ENCODE data around the gene SPRYD3. TPM values are rescaled to one million over a fixed set of nuclear protein-coding genes. Genes with fewer than 3 reads are reported as not detected.

SPRYD3 gene
- total RNA-seq, 1 donor from 2014 or later: 35.1 TPM

- H3K36me3 Mint-ChIP-seq (ENCODE audit: low read depth): no peaks in the 10 kb centered on the region
- H3K27me3 Mint-ChIP-seq (ENCODE audit: low read depth): peaks cover 29% of the 10 kb centered on the region
- no peak overlapping the region for H3K27ac Mint-ChIP-seq
- peaks cover 6% of the 10 kb centered on the region for H3K4me1 Mint-ChIP-seq (ENCODE audit: low read depth)
- H3K4me3 Mint-ChIP-seq (ENCODE audit: low read depth): no peak overlapping the region
- no peak for DNase-seq (ENCODE audit: low spot score)
- H3K9me3 Mint-ChIP-seq: peaks cover 8% of the 10 kb centered on the region
- intact Hi-C loops (cut with micrococcal nuclease): no loop called here
Measured at GRCh38 chr12:53086361-53086760, 7.2 kb upstream of the SPRYD3 start.

DNA sequence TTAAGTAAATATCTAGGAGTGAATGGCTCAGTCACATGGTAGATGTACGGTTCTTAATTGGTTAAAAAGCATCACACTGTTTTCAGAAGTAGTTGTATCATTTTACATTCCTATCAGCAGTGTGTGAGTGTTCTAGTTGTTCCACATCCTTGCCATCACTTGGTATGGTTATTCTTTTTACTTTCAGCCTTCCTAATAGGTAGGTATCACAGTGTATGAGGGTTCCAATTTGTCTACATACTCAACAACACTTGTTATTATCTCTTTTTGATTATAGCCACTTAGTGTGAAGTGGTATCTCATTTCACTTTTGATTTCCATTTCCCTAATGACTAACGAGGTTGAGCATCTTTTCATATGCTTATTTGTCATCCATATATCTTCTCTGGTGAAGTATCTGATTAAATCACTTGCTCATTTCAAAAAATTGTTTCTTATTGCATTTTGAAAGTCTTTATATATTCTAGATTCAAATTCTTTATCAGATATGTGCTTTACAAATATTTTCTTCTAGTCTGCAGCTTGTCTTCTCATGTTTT, 3.5 kb upstream of the SPRYD3 start:
- no peak for DNase-seq (ENCODE audit: low spot score)
- Mint-ChIP-seq H3K4me1 (ENCODE audit: low read depth) (peaks cover 18% of the 10 kb centered on the region), H3K27me3 (ENCODE audit: low read depth) (peaks cover 14% of the 10 kb centered on the region), H3K4me3 (ENCODE audit: low read depth) (no peak overlapping the region), H3K36me3 (ENCODE audit: low read depth) (no peaks in the 10 kb centered on the region), H3K9me3 (peaks cover 8% of the 10 kb centered on the region), H3K27ac (peak overlapping the region; percentile 38)
- intact Hi-C loops (cut with micrococcal nuclease): no loop called here

DNA sequence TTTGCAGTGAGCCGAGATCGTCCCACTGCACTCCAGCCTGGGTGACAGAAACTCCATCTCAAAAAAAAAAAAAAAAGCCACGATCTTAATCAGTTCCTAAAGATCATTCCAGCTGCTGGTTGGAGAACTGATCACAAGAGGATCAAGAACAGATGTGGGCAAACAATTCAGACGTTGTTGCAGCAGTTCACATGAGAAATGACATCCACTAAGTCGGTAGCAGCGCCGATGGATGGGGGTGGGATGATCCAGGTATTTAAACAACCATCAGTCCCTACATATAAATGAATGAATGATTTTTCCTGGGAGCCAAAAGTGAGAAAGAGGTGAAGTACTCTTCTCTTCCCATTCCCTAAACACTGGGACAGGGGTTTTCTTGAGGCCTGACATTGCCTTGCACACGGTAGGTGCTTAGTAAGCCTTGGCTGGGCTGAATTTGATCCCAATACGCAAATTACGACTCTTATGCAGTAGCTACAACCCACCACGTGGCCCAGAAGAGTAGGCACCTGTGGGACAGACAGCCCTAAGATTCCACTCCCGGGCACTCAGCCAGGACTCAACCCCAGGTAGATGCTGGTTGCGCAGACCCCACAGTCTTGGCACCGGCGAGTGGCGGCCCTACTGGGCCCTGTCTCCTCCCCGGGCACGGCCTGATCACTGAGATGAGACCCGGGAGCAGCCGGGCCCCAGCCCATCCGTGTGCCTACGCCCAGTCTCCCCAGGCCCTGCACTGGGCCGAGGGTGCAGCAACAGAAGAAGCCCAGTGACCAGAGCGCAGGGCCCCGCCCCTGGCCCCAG, 565 bp downstream of the SPRYD3 start:
- DNase-seq (ENCODE audit: low spot score): no peak
- H3K27ac Mint-ChIP-seq: peak overlapping the region; percentile 89
- H3K36me3 Mint-ChIP-seq (ENCODE audit: low read depth): peaks cover 40% of the 10 kb centered on the region
- no peaks in the 10 kb centered on the region for H3K27me3 Mint-ChIP-seq (ENCODE audit: low read depth)
- peaks cover 22% of the 10 kb centered on the region for H3K4me1 Mint-ChIP-seq (ENCODE audit: low read depth)
- H3K9me3 Mint-ChIP-seq: peaks cover 8% of the 10 kb centered on the region
- intact Hi-C loops (cut with micrococcal nuclease): loop anchor here (1.0 to 2.0 kb wide), 3 partner anchors 20 to 32 kb away; no protein-coding TSS in a partner anchor
- H3K4me3 Mint-ChIP-seq (ENCODE audit: low read depth): peak overlapping the region; percentile 89

GRCh38 chr12:53077030-53077429, 2.2 kb downstream of the SPRYD3 start:
- H3K36me3 Mint-ChIP-seq (ENCODE audit: low read depth): peaks cover 48% of the 10 kb centered on the region
- no peak overlapping the region for H3K27ac Mint-ChIP-seq
- peaks cover 19% of the 10 kb centered on the region for H3K4me1 Mint-ChIP-seq (ENCODE audit: low read depth)
- H3K27me3 Mint-ChIP-seq (ENCODE audit: low read depth): no peaks in the 10 kb centered on the region
- no peaks in the 10 kb centered on the region for H3K9me3 Mint-ChIP-seq
- no peak for DNase-seq (ENCODE audit: low spot score)
- intact Hi-C loops (cut with micrococcal nuclease): no loop called here
- H3K4me3 Mint-ChIP-seq (ENCODE audit: low read depth): peak overlapping the region; percentile 89

- peaks cover 52% of the 10 kb centered on the region for H3K36me3 Mint-ChIP-seq (ENCODE audit: low read depth)
Measured at GRCh38 chr12:53076461-53076860, 2.7 kb downstream of the SPRYD3 start.

GRCh38 chr12:53074999-53075370, 4.2 kb downstream of the SPRYD3 start:
- intact Hi-C loops (cut with micrococcal nuclease): no loop called here
- no peak for DNase-seq (ENCODE audit: low spot score)
- H3K4me3 Mint-ChIP-seq (ENCODE audit: low read depth): no peak overlapping the region
- peaks cover 14% of the 10 kb centered on the region for H3K4me1 Mint-ChIP-seq (ENCODE audit: low read depth)
- H3K27ac Mint-ChIP-seq: no peak overlapping the region
- peaks cover 55% of the 10 kb centered on the region for H3K36me3 Mint-ChIP-seq (ENCODE audit: low read depth)
- H3K27me3 Mint-ChIP-seq (ENCODE audit: low read depth): no peaks in the 10 kb centered on the region
- no peaks in the 10 kb centered on the region for H3K9me3 Mint-ChIP-seq

More at GRCh38 chr12:53076461-53076860, 2.7 kb downstream of the SPRYD3 start:
- no peak overlapping the region for H3K4me3 Mint-ChIP-seq (ENCODE audit: low read depth)
- intact Hi-C loops (cut with micrococcal nuclease): no loop called here
- H3K9me3 Mint-ChIP-seq: no peaks in the 10 kb centered on the region
- H3K27me3 Mint-ChIP-seq (ENCODE audit: low read depth): no peaks in the 10 kb centered on the region
- no peak overlapping the region for H3K27ac Mint-ChIP-seq
- DNase-seq (ENCODE audit: low spot score): no peak
- H3K4me1 Mint-ChIP-seq (ENCODE audit: low read depth): peaks cover 19% of the 10 kb centered on the region

- no peaks in the 10 kb centered on the region for H3K9me3 Mint-ChIP-seq
- H3K36me3 Mint-ChIP-seq (ENCODE audit: low read depth): peaks cover 57% of the 10 kb centered on the region
- H3K4me1 Mint-ChIP-seq (ENCODE audit: low read depth): peaks cover 10% of the 10 kb centered on the region
- H3K4me3 Mint-ChIP-seq (ENCODE audit: low read depth): no peak overlapping the region
- H3K27me3 Mint-ChIP-seq (ENCODE audit: low read depth): no peaks in the 10 kb centered on the region
- H3K27ac Mint-ChIP-seq: peak overlapping the region; percentile 6
- no peak for DNase-seq (ENCODE audit: low spot score)
- intact Hi-C loops (cut with micrococcal nuclease): no loop called here
Measured at GRCh38 chr12:53074283-53074998, 4.7 kb downstream of the SPRYD3 start.

DNA sequence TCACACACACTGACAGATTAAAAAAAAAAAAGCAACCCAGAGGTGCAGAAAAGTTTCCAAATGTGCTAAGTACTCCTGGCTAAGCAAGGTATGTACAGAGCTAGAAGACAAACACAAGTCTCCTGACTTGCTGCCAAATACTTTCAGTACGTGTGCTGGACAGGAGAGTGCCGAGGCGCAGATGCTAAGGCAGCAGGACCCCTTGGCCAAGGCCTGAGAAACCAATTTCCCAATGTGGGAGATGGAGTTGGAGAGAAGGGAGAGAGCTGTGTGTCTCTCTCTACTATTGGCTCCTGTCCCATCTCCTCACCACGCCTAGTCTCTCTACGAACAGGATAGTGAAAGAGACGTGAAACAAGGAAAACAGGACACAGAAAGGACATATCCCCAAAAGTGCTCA, 5.3 kb downstream of the SPRYD3 start:
- intact Hi-C loops (cut with micrococcal nuclease): no loop called here
- no peak overlapping the region for H3K27ac Mint-ChIP-seq
- H3K36me3 Mint-ChIP-seq (ENCODE audit: low read depth): peaks cover 58% of the 10 kb centered on the region
- DNase-seq (ENCODE audit: low spot score): no peak
- no peaks in the 10 kb centered on the region for H3K27me3 Mint-ChIP-seq (ENCODE audit: low read depth)
- H3K4me3 Mint-ChIP-seq (ENCODE audit: low read depth): no peak overlapping the region
- no peaks in the 10 kb centered on the region for H3K9me3 Mint-ChIP-seq
- H3K4me1 Mint-ChIP-seq (ENCODE audit: low read depth): peaks cover 10% of the 10 kb centered on the region

DNA sequence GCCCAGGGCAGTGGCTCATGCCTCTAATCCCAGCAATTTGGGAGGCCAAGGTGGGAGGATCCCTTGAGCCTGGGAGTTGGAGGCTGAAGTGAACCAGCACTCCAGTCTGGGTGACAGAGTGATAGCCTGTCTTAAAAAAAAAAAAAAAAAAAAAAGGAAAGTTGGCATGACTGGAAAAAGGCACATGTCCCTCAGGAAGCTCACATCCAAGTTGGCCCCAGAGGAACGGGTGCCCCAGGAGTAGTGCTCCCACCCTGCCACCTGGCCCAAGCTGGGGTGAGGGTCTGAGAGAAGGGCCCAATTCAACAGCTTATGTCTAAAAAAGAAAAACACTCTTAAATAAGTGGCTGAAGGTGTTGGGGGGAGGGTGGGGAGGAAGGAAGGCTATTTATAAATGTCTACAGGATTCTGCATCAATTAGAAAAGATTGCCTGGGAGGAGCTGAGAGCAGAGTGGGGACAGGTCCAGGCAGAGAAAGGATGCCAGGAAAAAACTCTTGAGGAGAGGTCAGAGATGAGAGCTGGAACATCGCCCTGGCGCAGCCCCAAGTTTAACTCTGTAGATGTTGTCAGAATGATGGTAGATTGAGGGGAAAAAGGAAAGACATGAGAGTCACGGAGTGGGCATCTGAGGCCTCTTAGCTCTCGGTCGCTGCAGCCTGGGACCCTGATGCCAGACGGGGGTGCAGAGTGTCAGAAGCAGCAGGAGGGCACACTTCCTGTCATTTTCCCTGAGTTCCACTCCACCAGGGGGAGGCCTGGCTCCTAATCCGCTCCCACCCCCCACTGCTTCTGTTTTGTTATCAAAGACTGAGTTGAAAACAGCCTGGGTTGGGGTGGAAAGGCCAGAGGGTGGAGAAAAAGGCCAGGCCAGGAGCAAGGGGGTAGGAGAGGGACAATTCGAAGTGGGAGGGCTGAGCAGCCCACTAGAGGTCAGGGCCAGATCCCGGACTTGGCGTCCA, 7.3 kb downstream of the SPRYD3 start:
- Mint-ChIP-seq H3K27ac (no peak overlapping the region), H3K4me3 (ENCODE audit: low read depth) (no peak overlapping the region), H3K4me1 (ENCODE audit: low read depth) (peaks cover 2% of the 10 kb centered on the region), H3K36me3 (ENCODE audit: low read depth) (peaks cover 54% of the 10 kb centered on the region), H3K27me3 (ENCODE audit: low read depth) (no peaks in the 10 kb centered on the region), H3K9me3 (no peaks in the 10 kb centered on the region)
- no peak for DNase-seq (ENCODE audit: low spot score)
- intact Hi-C loops (cut with micrococcal nuclease): no loop called here

GRCh38 chr12:53070877-53071492, 8.2 kb downstream of the SPRYD3 start:
- Mint-ChIP-seq H3K27ac (no peak overlapping the region), H3K4me1 (ENCODE audit: low read depth) (peaks cover 6% of the 10 kb centered on the region), H3K36me3 (ENCODE audit: low read depth) (peaks cover 54% of the 10 kb centered on the region), H3K27me3 (ENCODE audit: low read depth) (no peaks in the 10 kb centered on the region), H3K9me3 (no peaks in the 10 kb centered on the region), H3K4me3 (ENCODE audit: low read depth) (no peak overlapping the region)
- intact Hi-C loops (cut with micrococcal nuclease): no loop called here
- no peak for DNase-seq (ENCODE audit: low spot score)

GRCh38 chr12:53069621-53070410, 9.4 kb downstream of the SPRYD3 start:
- H3K27me3 Mint-ChIP-seq (ENCODE audit: low read depth): no peaks in the 10 kb centered on the region
- intact Hi-C loops (cut with micrococcal nuclease): no loop called here
- H3K4me1 Mint-ChIP-seq (ENCODE audit: low read depth): peaks cover 6% of the 10 kb centered on the region
- no peak overlapping the region for H3K4me3 Mint-ChIP-seq (ENCODE audit: low read depth)
- H3K27ac Mint-ChIP-seq: no peak overlapping the region
- no peaks in the 10 kb centered on the region for H3K9me3 Mint-ChIP-seq
- DNase-seq (ENCODE audit: low spot score): no peak
- H3K36me3 Mint-ChIP-seq (ENCODE audit: low read depth): peaks cover 50% of the 10 kb centered on the region

Measured in activated T-helper 2 cell treated with anti-CD3 and anti-CD28 coated beads, Interferon-gamma antibody, Interleukin-2, Interleukin-4, amounts not matched to agents 10 μg/mL and 5 μg/mL and 100 μg/mL, durations not matched to agents 14 hours and 24 hours and 36 hours (primary cell).